Kidney epithelial cell (primary cell): ENCODE data around the gene HTR3C. TPM values are rescaled to one million over a fixed set of nuclear protein-coding genes. Genes with fewer than 3 reads are reported as not detected.
A peak's percentile ranks its signal among the peaks of the same experiment; 100 is the strongest.

Experiments
- DNase-seq: peaks from one replicate; pipeline ENCODE4 v3.0.0-alpha.2; 2010; ENCODE audit warnings: low read depth
- H3K27me3 ChIP-seq: 2 replicates; pipeline ENCODE4 v1.6.0; 2011; ENCODE audit warnings: low read length; ENCODE audit not compliant: control insufficient read depth, insufficient read depth
- H3K36me3 ChIP-seq: 2 replicates; pipeline ENCODE4 v1.5.1; 2011; ENCODE audit warnings: low read length; ENCODE audit not compliant: control insufficient read depth, insufficient read depth
- H3K4me3 ChIP-seq: 2 replicates; pipeline ENCODE4 v1.5.1; 2011; ENCODE audit warnings: low read depth, mild to moderate bottlenecking, control low read depth, low read length
- CTCF ChIP-seq: IDR thresholded peaks from 2 replicates; pipeline ENCODE4 v1.5.1; 2011; ENCODE audit warnings: mild to moderate bottlenecking, moderate library complexity, low read length, control low read depth, inconsistent platforms; ENCODE audit not compliant: insufficient read depth, poor library complexity, severe bottlenecking
- total RNA-seq: library from RNA; depleted of rRNA; stranded (reverse); fragments of >200 nt; gene quantifications from 2 replicates; pipeline ENCODE4 v1.2.3, GENCODE V29; 2015

The HTR3C gene
- total RNA-seq, 1 donor from 2014 or later = not detected

GRCh38 chr3:184011230-184011876 is 41.5 kb upstream of the HTR3C start:
- no peak for TF ChIP-seq CTCF
- no peaks in the 10 kb centered on the region for H3K36me3 ChIP-seq
- no peak overlapping the region for H3K4me3 ChIP-seq
- DNase-seq = no peak
- H3K27me3 ChIP-seq = no peaks in the 10 kb centered on the region

GRCh38 chr3:184011937-184012889 is 40.6 kb upstream of the HTR3C start:
- H3K36me3 ChIP-seq = no peaks in the 10 kb centered on the region
- H3K27me3 ChIP-seq = no peaks in the 10 kb centered on the region
- H3K4me3 ChIP-seq = no peak overlapping the region
- no peak for TF ChIP-seq CTCF
- DNase-seq = no peak

- Histone ChIP-seq H3K27me3 (no peaks in the 10 kb centered on the region), H3K4me3 (no peak overlapping the region), H3K36me3 (no peaks in the 10 kb centered on the region)
- no peak for TF ChIP-seq CTCF
- DNase-seq = no peak
These were observed 37.3 kb upstream of the HTR3C start for GRCh38 chr3:184015381-184016019.

- DNase-seq = no peak
- no peaks in the 10 kb centered on the region for H3K36me3 ChIP-seq
- no peaks in the 10 kb centered on the region for H3K27me3 ChIP-seq
- no peak for TF ChIP-seq CTCF
- no peak overlapping the region for H3K4me3 ChIP-seq
These were observed 36.7 kb upstream of the HTR3C start for GRCh38 chr3:184016169-184016570.

- Histone ChIP-seq H3K27me3 (no peaks in the 10 kb centered on the region), H3K36me3 (no peaks in the 10 kb centered on the region), H3K4me3 (peak overlapping the region; percentile 99)
- DNase-seq = no peak
- TF ChIP-seq CTCF = peak; percentile 43
These were observed 35.8 kb upstream of the HTR3C start for GRCh38 chr3:184016811-184017671.
